ENCODE data around the gene ABHD17A.
"Not testable (repeated sequence)": the region's sequence is repeated elsewhere in the genome, so short reads cannot be mapped to it uniquely, and the experiment has no call there.

Gene ABHD17A

GRCh38 chr19:1882089-1882785 is 3.1 kb downstream of the ABHD17A start:
- in situ Hi-C loops (cut with MboI; ENCODE audit: low sequenced_read_pairs): no loop called here

GRCh38 chr19:1881393-1882088 is 3.8 kb downstream of the ABHD17A start:
- in situ Hi-C loops (cut with MboI; ENCODE audit: low sequenced_read_pairs): not testable (repeated sequence)

GRCh38 chr19:1880611-1881392 is 4.5 kb downstream of the ABHD17A start:
- in situ Hi-C loops (cut with MboI; ENCODE audit: low sequenced_read_pairs): no loop called here

- in situ Hi-C loops (cut with MboI; ENCODE audit: low sequenced_read_pairs): not testable (repeated sequence)
These were observed 5.3 kb downstream of the ABHD17A start for GRCh38 chr19:1879982-1880381.

GRCh38 chr19:1878583-1878982 is 6.7 kb downstream of the ABHD17A start:
- in situ Hi-C loops (cut with MboI; ENCODE audit: low sequenced_read_pairs): not testable (repeated sequence)

GRCh38 chr19:1877280-1877660 is 8.0 kb downstream of the ABHD17A start:
- in situ Hi-C loops (cut with MboI; ENCODE audit: low sequenced_read_pairs): not testable (repeated sequence)

- in situ Hi-C loops (cut with MboI; ENCODE audit: low sequenced_read_pairs): not testable (repeated sequence)
These were observed 8.6 kb downstream of the ABHD17A start for GRCh38 chr19:1876496-1877279.

GRCh38 chr19:1875646-1876495 is 9.4 kb downstream of the ABHD17A start:
- in situ Hi-C loops (cut with MboI; ENCODE audit: low sequenced_read_pairs): no loop called here

- in situ Hi-C loops (cut with MboI; ENCODE audit: low sequenced_read_pairs): not testable (repeated sequence)
These were observed 10.0 kb downstream of the ABHD17A start for GRCh38 chr19:1875265-1875645.

- in situ Hi-C loops (cut with MboI; ENCODE audit: low sequenced_read_pairs): no loop called here
These were observed 10.6 kb downstream of the ABHD17A start for GRCh38 chr19:1874554-1875185.

- in situ Hi-C loops (cut with MboI; ENCODE audit: low sequenced_read_pairs): no loop called here
These were observed 11.5 kb downstream of the ABHD17A start for GRCh38 chr19:1873524-1874473.

- in situ Hi-C loops (cut with MboI; ENCODE audit: low sequenced_read_pairs): no loop called here
These were observed 12.3 kb downstream of the ABHD17A start for GRCh38 chr19:1872807-1873523.

GRCh38 chr19:1871630-1872029 is 13.7 kb downstream of the ABHD17A start:
- in situ Hi-C loops (cut with MboI; ENCODE audit: low sequenced_read_pairs): no loop called here

GRCh38 chr19:1871140-1871597 is 14.1 kb downstream of the ABHD17A start:
- in situ Hi-C loops (cut with MboI; ENCODE audit: low sequenced_read_pairs): no loop called here

- in situ Hi-C loops (cut with MboI; ENCODE audit: low sequenced_read_pairs): no loop called here
These were observed 16.3 kb downstream of the ABHD17A start for GRCh38 chr19:1868971-1869370.

GRCh38 chr19:1867349-1867724 is 18.0 kb downstream of the ABHD17A start:
- in situ Hi-C loops (cut with MboI; ENCODE audit: low sequenced_read_pairs): no loop called here

- in situ Hi-C loops (cut with MboI; ENCODE audit: low sequenced_read_pairs): no loop called here
These were observed 18.5 kb downstream of the ABHD17A start for GRCh38 chr19:1866693-1867348.

All from HL-60/S4 (cell line).